Measurements from ENCODE around the gene CORT.

CORT gene

DNA sequence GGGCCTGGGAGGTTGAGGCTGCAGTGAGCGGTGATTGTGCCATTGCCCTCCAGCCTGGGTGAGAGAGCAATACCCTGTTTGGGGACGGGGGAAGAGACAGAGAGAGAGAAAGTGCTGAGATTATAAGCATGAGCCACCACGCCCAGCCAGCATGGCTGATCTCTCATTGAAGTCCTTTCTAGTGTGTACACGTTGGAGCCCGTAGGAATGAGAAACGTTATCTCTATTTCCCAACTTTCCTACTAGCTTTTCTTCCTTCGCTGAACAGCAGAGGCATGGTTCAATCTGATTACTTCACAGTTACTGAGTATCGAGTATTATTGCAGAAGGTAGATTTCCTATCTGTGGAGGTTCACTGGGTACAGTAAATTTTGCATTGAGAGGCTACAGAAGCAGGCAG, 29.5 kb downstream of the CORT start:
- TF ChIP-seq ZFX (IDR thresholded peaks at IDR 0.05; ENCODE audit: borderline replicate concordance): no peak
- TF ChIP-seq, protein P1, sequence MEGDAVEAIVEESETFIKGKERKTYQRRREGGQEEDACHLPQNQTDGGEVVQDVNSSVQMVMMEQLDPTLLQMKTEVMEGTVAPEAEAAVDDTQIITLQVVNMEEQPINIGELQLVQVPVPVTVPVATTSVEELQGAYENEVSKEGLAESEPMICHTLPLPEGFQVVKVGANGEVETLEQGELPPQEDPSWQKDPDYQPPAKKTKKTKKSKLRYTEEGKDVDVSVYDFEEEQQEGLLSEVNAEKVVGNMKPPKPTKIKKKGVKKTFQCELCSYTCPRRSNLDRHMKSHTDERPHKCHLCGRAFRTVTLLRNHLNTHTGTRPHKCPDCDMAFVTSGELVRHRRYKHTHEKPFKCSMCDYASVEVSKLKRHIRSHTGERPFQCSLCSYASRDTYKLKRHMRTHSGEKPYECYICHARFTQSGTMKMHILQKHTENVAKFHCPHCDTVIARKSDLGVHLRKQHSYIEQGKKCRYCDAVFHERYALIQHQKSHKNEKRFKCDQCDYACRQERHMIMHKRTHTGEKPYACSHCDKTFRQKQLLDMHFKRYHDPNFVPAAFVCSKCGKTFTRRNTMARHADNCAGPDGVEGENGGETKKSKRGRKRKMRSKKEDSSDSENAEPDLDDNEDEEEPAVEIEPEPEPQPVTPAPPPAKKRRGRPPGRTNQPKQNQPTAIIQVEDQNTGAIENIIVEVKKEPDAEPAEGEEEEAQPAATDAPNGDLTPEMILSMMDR (IDR thresholded peaks at IDR 0.05): no peak
- no peak overlapping the region for H3K27ac ChIP-seq

DNA sequence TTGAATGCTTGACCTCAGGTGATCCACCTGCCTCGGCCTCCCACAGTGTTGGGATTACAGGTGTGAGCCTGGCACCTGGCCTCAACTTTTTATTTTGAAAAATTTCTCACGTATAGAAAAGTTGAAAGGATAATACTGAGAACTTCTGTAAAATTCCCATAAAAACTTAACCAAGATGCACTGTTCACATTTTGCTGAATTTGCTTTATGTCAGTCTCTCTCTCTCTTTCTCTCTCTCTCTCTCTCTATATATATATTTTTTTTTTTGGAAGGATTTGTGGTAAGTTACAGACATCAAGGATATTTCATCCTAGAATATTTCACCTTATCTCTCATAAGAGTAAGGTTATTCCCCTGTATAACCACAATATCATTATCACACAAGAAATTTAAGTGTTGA, 30.8 kb downstream of the CORT start:
- no peak for TF ChIP-seq ZFX (IDR thresholded peaks at IDR 0.05; ENCODE audit: borderline replicate concordance)
- TF ChIP-seq, protein P1 (IDR thresholded peaks at IDR 0.05): no peak
- H3K27ac ChIP-seq: no peak overlapping the region

DNA sequence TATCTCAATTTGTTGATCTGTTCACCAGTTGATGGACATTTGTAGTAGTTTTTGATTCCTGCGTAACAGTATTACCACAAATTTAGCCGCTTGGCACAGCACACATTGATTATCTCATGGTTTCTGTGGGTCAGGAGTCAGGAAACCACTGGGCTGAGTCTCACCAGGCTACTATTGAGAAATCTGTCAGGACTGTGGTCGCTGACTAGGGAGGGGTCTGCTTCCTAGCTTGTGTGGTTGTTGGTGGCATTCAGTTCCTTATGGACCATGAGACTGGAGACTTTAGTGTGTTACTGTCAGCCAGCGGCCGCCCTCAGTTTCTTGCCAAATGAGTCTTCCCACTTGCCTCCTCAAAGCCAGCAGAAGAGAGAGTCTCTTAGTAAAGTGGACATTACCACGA, 34.7 kb downstream of the CORT start:
- TF ChIP-seq, protein P1 (IDR thresholded peaks at IDR 0.05): no peak
- TF ChIP-seq ZFX (IDR thresholded peaks at IDR 0.05; ENCODE audit: borderline replicate concordance): no peak
- H3K27ac ChIP-seq: no peak overlapping the region

DNA sequence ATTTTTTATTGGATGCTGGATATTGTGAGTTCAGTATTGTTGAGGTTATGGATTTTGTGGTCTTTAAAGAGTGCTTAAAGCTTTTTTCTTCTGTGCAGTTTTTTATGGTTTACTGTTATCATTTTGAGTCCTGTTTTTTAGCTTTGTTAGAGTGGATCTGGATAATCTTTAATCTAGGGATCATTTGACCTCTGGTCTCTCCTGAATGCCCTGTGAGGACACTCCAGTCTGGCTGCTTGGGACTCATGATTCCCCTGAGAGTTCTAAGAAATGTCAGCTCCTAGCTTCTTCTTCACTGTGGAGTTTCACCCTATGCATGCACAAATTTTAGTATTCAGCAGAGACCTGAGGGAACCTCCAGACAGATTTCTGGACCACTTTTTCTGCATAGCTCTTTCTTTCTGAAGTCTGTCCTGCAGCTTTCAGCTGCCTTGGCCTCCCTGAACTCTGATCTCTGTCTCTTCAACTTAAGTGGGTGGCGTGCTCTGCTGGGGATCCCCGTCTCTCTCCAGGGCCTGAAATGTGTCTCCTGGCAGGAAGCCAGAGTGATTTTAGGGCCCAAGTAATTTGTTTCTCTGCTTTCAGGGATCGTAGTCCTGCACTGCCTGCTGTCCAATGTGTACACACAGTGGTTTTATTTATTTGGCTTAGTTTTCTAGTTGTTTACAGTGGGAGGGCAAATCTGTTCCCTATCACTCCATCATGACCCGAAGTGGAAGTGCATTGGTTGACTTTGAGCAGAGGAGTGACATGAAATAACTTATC, 39.6 kb downstream of the CORT start:
- no peak overlapping the region for H3K27ac ChIP-seq
- TF ChIP-seq, protein P1 (IDR thresholded peaks at IDR 0.05): no peak
- TF ChIP-seq ZFX (IDR thresholded peaks at IDR 0.05; ENCODE audit: borderline replicate concordance): no peak

DNA sequence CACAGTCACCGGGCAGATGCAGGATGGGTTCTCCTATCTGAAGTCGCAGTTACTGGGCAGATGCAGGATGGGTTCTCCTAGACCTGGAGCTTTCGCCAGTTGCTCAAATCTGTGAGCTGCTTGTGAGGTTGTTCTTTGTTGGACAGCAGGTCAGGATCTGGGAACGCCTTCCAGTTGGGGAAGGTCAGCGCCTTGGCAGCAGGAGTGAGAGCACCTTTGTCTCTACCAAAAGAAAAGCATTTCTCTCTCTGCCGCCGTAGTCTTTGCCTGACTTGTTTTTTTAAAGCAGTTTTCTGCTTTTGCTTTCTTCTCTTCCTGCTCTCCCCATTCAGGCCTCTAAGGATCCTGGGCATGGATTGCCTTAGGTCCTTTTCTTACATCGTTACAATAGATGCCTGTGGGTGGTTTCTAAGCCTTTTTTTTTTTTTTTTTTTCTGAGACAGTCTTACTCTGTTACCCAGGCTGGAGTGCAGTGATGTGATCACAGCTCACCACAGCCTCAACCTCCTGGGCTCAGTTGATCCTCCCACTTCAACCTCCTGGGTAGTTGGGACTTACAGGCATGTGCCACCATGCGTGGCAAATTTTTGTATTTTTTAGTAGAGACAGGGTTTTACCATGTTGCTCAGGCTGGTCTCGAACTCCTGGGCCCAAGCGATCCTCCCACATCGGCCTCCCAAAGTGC, 40.6 kb downstream of the CORT start:
- H3K27ac ChIP-seq: no peak overlapping the region
- TF ChIP-seq, protein P1 (IDR thresholded peaks at IDR 0.05): no peak
- TF ChIP-seq ZFX (IDR thresholded peaks at IDR 0.05; ENCODE audit: borderline replicate concordance): no peak

DNA sequence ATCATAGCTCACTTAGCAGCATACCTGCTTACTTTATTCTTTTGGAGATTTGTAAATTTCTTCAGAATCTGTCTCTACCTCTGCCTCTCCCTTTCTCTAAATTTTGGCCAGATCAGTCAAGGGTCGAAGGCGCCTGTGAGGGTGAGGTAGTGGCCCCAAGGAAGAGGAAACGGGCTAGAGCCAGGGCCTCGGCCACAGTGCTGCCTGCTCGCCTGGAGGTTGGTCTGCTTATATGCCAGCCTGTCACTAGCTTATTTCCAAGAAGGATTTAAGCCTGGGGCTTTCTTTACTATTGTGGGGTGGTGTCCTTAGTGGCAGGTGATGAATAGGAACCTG, 44.6 kb downstream of the CORT start:
- TF ChIP-seq, protein P1 (IDR thresholded peaks at IDR 0.05): no peak
- TF ChIP-seq ZFX (IDR thresholded peaks at IDR 0.05; ENCODE audit: borderline replicate concordance): no peak
- no peak overlapping the region for H3K27ac ChIP-seq

Data from 22Rv1 (cell line).